NCI-H69 (cell line): ENCODE data around the gene TPST2.
A peak's percentile ranks its signal among the peaks of the same experiment; 100 is the strongest.

Experiments used
- DNase-seq: peaks from one replicate; lab custom pipeline; 2025; lab: John Stamatoyannopoulos, UW

The TPST2 gene

DNA sequence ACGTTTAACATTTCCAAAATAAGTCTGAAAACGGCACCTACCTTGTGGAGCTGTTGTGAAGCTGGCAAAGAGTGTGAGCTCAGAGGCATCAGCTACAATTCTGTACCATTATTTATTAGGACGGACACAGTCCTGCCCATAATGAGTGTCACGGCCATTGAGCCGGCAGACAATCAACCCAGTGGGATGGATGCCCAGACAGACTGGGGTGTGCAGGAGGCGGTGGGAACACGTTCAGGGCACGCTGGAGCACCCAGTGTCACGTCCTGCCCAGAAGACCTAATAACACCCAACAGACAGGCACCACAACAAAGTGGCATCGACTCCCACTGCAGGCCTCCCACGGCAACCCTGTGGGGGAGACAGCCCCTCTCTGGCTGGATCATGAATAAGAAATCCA lies 34.5 kb downstream of the TPST2 start:
- no peak for DNase-seq

GRCh38 chr22:26554956-26555355 lies 35.0 kb downstream of the TPST2 start:
- DNase-seq, result no peak

DNA sequence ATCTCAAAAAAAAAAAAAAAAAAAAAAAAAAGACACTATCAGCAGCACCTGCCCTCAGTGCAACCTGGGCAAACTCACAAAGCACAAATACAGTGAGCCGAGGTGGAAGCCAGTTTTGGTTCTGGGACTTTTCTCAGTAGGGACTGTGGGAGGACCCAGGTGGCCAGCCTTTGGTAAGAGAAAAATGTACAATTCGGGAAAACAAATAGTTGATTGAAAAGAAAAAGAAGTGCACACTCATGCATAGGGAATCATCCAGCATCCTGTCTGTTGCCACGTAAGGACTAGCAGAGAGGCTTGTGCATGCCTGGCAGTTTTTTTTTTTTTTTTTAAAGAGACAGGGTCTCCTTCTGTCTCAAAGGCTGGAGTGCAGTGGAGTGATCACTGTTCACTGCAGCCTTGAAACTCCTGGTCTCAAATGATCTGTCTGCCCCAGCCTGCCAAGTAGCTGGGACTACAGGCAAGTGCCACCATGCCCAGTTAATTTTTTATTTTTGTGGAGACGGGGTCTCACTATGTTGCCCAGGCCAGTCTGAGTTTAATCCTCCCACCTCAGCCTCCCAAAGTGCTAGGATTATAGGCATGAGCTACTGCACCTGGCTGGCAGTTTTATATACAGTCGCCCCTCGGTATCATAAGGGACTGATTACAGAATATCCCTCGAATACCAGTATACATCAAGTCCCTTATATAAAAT lies 36.7 kb downstream of the TPST2 start:
- DNase-seq, result peak; percentile 12

DNA sequence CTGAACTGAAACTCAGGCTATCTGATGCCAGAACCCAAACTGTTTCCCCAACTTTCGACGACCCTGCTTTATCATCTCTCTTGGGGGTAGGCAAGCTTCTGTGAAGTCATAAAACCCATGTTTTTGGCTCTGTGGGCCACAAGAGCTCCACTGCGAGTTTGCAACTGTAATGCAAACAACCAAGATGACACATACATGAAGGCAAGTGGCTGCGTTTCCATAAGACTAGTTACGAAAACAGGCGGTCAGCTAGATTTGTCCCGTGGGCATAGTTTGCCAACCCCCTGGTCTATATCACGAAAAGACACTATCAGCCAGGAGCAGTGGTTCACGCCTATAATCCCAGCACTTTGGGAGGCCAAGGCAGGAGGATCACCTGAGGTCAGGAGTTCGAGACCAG lies 37.5 kb downstream of the TPST2 start:
- no peak for DNase-seq

DNA sequence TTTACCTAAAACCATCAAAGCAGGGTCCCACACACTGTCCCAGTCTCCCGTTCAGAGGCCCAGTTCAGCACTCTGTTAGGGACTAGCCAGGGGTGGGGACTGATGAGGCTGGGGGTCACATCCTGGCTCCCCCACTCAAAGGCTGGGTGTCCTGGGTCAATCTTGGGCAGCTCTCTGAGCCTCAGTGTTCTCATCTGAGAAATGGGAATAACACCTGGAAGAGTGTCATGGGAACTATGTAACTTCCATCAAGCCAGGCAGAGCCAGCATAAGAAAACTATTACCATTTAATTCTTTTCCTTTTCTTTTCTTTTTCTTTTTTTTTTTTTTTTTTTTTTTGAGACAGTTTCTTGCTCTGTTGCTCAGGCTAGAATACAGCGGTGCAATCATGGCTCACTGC lies 38.4 kb downstream of the TPST2 start:
- no peak for DNase-seq

DNA sequence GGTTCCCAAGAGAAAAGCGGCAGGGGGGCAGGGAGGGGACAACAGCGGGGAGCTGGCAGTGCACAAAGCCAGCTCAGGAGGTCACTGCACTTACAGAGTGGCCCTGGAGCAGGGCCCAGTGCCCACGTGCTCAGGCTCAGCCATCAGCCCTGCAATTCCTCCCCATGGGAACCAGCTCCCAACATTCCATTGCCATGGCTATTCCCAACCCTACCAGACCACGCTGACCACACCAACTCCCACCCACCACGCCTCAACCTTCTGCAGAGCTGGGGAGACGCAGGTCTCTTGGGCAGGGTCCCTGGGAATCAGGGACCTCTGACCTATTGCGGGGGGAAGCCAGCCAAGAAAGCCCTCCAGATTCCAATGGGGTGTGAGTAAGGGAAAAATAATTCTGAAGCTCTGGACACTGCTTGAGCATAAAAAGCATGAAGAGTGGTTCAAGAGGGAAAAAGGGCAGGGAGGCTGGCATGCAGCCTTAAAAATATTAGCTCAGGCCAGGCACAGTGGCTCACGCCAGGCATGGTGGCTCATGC lies 39.4 kb downstream of the TPST2 start:
- peak; percentile 23 for DNase-seq

GRCh38 chr22:26549902-26550497 lies 39.9 kb downstream of the TPST2 start:
- no peak for DNase-seq

GRCh38 chr22:26548984-26549383 lies 40.9 kb downstream of the TPST2 start:
- no peak for DNase-seq

DNA sequence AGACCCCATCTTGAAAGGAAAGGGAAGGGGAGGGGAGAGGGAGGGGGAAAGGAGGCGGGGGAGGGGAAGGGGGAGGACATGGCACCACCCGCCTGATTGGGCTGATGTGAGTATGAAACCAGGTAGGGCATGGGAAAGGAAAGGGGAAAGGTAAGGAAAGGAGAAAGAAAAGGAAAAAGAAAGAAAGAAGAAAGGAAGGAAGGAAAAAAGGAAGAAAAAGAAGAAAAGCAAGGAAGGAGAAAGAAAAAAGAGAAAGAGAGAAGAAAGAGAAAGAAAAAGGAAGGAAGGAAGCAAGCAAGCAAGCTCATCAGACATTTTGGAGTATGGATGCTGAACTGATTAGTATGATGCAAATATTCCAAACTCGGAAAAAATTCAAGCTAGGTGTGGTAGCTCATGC lies 41.6 kb downstream of the TPST2 start:
- no peak for DNase-seq

DNA sequence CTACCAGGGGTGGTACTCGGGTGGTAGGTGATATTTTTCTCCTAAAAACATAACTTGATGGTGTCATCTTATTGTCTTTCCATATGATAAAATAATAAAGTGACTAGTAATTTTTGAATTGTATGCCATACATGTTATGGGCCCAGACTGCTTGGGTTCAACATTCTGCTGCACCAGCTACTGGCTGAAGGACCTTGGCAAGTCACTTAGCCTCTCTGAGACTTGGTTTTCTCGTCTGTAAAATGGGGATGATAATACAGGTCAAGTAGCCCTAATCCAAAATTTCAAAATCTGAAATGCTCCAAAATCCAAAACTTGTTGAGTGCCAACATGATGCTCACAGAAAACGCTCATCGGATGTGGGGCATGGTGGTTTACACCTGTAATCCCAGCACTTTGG lies 42.1 kb downstream of the TPST2 start:
- no peak for DNase-seq

DNA sequence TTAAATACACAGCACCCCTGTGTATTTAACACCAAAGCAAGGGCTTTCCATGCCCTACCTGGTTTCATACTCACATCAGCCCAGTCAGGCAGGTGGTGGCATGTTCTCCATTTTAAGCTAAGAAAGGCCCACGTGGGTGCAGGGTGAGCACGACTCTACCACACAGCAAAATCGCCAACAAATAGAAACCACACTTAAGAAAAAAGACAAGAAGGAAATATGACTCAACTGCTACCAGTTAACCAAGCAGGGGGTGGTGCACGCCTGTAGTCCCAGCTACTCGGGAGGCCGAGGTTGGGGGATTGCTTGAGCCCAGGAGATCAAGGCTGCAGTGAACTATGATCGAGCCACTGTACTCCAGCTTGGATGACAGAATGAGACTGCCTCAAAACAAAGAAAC lies 42.5 kb downstream of the TPST2 start:
- DNase-seq, result no peak

DNA sequence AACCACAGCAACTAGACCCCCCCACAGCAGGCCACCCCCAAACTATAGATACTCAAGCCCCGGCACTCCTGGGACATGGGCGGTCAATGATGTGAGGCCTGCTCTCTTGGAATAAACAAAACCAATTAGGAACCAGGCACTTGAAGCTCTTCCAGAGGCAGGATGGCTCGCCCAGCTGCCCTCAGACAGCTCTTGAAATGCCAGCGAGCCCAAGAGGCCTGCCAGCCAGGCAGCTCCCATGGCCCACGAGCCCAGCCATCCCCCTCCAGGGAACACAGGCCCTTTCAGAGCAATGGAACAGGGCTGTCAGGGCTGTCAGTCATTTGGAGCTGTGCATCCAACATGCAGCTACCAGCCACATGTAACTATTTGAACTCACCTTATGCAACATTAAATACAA lies 43.6 kb downstream of the TPST2 start:
- DNase-seq, result no peak

- DNase-seq, result no peak
These were observed 44.1 kb downstream of the TPST2 start for GRCh38 chr22:26545827-26546226.

DNA sequence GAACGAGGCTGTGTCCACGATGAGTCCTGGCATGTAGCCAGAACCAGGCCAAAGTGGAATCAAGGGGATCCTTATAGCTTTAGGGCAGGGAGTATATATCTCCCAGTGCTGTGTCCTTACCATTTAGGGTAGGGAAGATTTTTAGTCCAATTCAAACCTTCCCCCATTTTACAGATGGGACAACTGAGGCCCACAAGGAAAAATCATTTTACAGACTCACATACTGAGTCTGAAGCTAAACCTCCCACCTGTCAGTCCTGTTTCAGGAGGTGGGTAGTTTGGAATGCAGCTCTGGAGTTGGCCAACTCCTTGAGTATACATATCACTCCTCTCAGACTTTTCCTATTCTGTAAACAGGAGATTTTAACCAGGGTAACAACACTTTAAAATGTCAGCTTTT lies 44.5 kb downstream of the TPST2 start:
- peak; percentile 23 for DNase-seq

GRCh38 chr22:26544489-26544888 lies 45.4 kb downstream of the TPST2 start:
- DNase-seq, result no peak

DNA sequence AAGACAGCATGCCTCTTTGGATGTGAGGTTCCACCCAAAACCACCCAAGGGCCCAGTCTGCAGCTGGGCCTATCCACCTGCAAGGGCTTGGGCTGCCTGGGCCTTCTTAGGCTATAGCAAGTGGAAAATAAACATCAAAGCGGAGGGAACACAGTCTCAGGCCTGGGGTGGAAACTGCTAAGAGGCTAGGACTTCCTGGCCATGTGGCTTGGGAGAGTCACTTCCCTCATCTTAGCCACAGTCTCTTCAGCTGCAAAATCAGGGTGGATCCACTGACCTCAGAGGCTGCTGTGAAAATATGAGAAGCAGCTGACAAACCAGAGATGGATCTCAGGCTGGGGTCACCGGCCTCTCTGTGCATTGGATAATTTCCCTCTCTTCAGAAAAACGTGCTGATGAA lies 47.1 kb downstream of the TPST2 start:
- no peak for DNase-seq

DNA sequence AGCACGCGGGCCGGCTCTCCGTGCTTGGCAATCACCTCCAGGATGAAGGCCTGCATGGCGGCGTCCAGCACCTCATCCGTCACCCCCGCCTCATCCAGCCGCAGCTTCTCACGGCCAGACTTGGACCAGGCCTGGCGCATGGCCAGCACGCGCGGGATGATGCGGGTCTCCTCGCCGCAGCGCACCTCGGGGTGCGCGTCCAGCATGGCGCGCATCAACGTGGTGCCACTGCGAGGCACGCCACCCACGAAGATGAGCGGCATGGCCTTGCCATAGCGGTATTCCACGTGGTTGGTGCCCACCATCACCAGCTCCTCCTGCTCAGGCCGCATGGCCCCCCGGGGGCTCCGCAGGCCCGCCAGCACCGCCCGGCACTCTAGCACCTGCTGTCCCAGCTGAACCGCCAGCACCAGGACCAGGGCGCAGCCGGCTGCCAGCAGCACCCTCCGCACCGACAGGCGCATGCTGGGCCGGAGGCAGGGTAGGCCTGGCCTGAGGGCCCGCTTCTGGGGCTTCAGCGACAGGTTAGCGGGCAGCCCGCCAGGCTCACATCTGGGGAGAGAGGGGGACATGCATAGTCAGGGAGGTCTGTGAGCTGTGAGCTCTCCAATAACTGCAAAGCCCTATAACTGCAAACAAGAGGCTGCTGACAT lies 48.6 kb downstream of the TPST2 start:
- no peak for DNase-seq

- DNase-seq, result no peak
These were observed 49.8 kb downstream of the TPST2 start for GRCh38 chr22:26540119-26540518.

DNA sequence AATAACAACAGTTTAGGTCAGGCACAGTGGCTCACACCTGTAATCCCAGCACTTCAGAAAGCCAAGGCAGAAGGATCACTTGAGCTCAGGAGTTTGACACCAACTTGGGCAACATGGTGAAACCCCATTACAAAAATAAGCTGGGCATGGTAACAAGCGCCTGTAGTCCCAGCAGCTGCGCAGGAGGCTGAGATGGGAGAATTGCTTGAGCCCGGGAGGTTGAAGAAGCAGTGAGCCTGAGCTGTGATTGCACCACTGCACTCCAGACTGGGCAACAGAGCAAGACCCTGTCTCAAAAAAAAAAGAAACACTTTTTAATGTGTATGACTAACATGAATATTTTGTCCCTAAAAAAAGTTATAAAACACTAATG lies 53.2 kb downstream of the TPST2 start:
- no peak for DNase-seq

DNA sequence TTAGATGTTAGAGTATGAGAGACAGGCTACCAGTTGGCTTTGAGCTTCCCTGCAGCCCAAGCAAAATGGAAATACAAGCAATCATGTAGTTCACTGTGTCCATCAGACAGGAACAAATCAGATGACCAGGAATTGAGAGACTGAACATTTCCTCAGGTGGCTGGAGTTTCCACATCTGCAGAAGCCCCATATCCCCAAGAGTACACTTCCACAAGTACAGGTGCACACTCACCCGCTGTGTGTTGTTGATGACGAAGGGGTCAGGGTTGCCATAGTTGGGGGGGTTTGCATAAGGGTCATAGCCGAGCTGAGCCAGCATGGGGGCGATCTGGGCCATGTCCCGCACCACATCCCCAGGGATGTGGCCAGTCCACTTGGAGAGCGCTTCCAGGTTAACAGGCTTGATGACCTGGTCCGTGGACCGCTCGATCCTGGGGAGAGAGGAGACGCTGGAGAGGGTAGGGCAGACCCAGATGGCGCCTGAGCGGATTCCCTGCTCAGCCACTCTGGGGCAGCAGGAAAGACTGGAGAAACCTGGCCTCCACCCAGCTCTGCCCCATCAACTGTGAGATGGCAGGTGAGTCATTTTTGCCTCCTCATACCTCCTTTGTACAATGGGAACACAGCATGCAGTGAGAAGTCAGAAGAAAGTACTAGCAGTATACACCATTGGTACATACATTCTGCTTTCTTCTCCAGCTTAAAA lies 53.7 kb downstream of the TPST2 start:
- DNase-seq, result no peak

DNA sequence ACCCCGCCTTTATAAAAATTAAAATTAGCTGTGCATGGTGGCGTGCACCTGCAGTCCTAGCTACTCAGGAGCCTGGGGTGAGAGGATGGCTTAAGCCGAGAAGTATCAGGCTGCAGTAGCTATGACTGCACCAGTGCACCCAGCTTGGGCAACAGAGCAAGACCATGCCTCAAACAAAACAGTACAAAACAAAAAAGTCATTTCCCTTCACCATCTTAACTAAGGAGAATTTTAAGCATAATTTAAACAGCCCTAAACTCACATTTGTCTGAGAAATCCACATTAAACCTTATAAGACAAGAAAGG lies 54.4 kb downstream of the TPST2 start:
- DNase-seq, result no peak

DNA sequence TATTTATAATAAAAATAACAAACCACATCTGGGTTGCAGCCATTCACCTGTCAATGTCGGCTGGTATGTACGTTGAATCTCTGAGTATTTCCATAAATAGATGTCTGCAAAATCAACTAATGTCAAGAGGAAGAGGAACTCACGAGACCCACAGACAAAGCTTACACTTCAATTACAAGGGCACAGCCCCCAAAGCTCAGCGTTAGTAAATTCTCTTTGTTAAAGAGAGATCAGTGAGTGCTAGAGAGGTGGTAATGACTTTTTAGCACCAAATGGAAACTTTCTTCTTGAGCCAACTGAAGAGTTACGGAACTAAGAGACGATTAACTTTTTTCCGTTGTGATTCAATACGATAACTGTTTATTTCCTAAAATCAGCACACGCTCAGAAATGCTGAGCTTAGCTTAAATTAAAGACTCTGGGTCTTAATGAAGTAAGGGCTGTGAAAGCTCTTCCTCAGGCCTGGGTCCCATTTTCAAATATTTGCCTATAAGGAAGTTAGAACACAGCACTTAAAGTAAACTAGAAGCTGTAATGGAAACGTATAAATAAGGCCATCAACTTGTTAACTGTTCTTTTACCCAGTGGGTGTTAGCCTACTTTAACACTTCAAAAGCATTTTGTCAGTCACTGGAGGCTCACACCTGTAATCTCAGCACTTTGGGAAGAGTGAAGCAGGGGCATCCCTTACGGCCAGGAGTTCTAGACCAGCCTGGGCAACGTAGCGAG lies 54.9 kb downstream of the TPST2 start:
- DNase-seq, result no peak
